ENCODE results near the gene WDR36. TPM values are rescaled to one million over a fixed set of nuclear protein-coding genes. Genes with fewer than 3 reads are reported as not detected.

WDR36 gene
- total RNA-seq, 6 donors from 2014 or later, result 5.8 to 29.8 (median 21.1) TPM

DNA sequence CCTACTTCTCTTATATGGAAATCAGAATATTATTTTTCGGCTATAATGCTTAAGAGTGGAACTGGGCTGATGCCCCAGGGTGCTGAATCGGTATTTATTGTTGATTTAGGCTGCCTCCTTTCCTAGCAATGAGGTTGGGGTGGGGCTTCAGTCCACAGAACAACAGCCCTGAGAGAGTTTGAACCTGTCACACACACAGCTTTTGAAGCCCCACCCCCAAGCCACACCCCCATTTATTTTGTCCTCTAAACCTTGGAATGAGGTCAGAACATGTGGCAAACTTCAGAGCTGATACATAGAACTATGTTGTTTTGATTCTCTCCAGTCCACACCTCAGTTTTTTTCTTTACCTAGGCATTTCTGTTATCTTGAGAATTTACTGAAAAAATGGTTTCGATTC is 80.4 kb downstream of the WDR36 start:
- WGBS, 2 donors, result 68 to 78% methylated on average over 3 of the region's 3 CpGs
- DNase-seq (no peak), ATAC-seq (ENCODE audit: low FRiP score in 2 of 2) (no peak)
- no peak for TF ChIP-seq CTCF (IDR thresholded peaks at IDR 0.05)
- TF ChIP-seq POLR2A (IDR thresholded peaks at IDR 0.05), result no peak
- TF ChIP-seq EP300 (IDR thresholded peaks at IDR 0.05), result no peak
- no peak for TF ChIP-seq POLR2AphosphoS5 (IDR thresholded peaks at IDR 0.05)
- Histone ChIP-seq H3K4me1 (no peaks in the 10 kb centered on the region), H3K36me3 (no peaks in the 10 kb centered on the region), H3K27me3 (no peaks in the 10 kb centered on the region), H3K9me3 (no peaks in the 10 kb centered on the region), H3K27ac (no peak overlapping the region), H3K4me3 (no peak overlapping the region)

GRCh38 chr5:111173476-111173875 is 81.3 kb downstream of the WDR36 start:
- Histone ChIP-seq H3K27me3 (no peaks in the 10 kb centered on the region), H3K27ac (no peak overlapping the region), H3K4me1 (no peaks in the 10 kb centered on the region), H3K36me3 (no peaks in the 10 kb centered on the region), H3K9me3 (no peaks in the 10 kb centered on the region), H3K4me3 (no peak overlapping the region)
- 75 to 76% methylated on average over 2 of the region's 2 CpGs for WGBS, 2 donors
- TF ChIP-seq POLR2AphosphoS5 (IDR thresholded peaks at IDR 0.05) (no peak), POLR2A (IDR thresholded peaks at IDR 0.05) (no peak), EP300 (IDR thresholded peaks at IDR 0.05) (no peak), CTCF (IDR thresholded peaks at IDR 0.05) (no peak)
- no peak for ATAC-seq (ENCODE audit: low FRiP score in 2 of 2)
- no peak for DNase-seq

Other genes with a start within 250 kb of the WDR36 start
- gene TSLP, start 20.6 kb upstream of the WDR36 start, total RNA-seq, result 1 to 10 TPM in 1 of 6 donors, under 1 TPM in 3, not detected in 2; 0.20 to 1.2 (median 0.38) TPM
- 10 to 100 TPM in 1 of 6 donors, 1 to 10 TPM in 5; 1.8 to 36.7 (median 2.2) TPM for gene CAMK4, start 132.0 kb downstream of the WDR36 start, total RNA-seq

All from upper lobe of left lung (tissue), 6 donors.